LNCAP (cell line): Measurements from ENCODE around the gene KLF15.

Source experiments
- CTCF ChIP-seq: fragments of 450-650 bp; IDR thresholded peaks from 2 replicates; pipeline ENCODE4 v1.5.1; 2017; ENCODE audit warnings: mild to moderate bottlenecking

KLF15 gene

DNA sequence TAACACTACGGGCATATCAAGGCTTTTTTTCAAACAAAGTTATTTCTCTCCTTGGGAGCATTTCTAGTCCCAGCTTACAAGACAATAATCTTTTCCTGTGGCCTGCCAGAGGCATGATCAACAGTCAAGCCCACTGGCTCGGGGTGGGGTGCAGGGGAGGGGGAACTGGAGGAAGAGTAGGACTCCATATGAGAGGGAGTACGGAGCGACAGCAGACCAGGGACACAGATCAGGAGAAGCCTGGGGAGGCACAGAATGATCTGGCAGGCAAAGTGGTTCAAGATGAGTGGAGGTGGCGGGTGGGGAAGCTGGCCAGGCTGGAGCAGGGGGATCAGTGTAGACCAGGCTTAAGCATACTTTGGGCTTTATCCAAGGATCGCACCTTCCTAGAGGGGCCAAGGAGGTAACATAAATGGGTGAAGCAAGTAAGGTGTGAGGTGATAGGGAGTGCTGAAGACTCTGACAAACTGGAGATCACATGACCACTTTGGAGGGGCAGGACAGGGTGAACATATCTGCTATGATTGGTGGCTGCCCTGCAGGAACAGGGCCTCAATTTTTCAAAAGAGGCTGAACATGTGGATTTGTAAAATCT is 37.4 kb downstream of the KLF15 start:
- no peak for TF ChIP-seq CTCF

DNA sequence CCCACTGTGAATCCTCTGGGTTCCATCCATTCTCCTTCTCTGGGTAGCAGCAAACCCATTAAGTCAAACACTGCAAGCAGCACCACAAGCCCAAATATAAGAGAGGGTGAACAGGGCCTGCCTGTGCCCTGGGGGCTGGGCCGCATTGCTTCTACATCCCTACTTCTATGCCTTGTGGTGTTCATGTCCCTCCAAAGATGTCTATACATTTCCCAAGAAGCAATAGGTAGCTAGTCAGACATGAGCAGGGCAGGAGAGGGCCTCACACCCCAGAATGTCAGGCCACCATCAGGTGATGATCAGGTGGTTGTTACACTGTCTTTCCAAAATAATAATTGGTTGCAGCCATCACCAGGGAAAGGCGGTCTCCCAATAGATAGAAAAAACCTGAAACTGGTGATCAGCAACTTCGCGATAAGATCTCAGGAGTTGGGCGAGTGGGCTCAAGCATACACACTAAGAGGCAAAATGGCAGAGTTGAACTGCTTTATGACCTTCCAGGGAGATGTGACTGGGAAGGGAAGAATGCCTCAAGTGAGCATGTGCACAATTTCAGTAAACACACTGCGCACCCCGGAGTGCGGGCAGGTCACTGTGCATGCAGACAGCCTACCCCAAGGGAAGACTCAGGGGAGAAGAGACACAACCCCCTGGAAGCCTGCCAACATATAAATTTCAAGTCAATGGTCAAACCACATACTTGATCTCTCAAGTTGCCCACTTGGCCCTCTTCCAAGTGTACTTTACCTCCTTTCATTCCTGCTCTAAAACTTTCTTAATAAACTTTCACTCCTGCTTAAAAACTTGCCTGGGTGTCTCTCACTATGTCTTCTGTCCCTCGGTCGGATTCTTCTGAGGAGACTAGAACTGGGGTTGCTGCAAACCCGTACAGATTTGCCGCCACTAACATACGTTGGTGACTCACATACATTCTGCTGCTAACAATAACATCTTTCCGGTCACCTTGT is 39.9 kb downstream of the KLF15 start:
- no peak for TF ChIP-seq CTCF

GRCh38 chr3:126316501-126316939 is 40.7 kb downstream of the KLF15 start:
- TF ChIP-seq CTCF: no peak

GRCh38 chr3:126316031-126316461 is 41.2 kb downstream of the KLF15 start:
- TF ChIP-seq CTCF: no peak

- TF ChIP-seq CTCF: no peak
Observed at GRCh38 chr3:126314790-126315658, 42.2 kb downstream of the KLF15 start.

- TF ChIP-seq CTCF: no peak
Observed at GRCh38 chr3:126314305-126314789, 42.9 kb downstream of the KLF15 start.
